H9 (cell line): ENCODE results near the gene PHACTR4. TPM values are rescaled to one million over a fixed set of nuclear protein-coding genes. Genes with fewer than 3 reads are reported as not detected.

Experiments used
- DNase-seq: peaks from one replicate; pipeline ENCODE4 v3.0.0-alpha.2; 2017
- H2AFZ ChIP-seq: one replicate; pipeline ENCODE4 v1.6.1; 2013; ENCODE audit warnings: mild to moderate bottlenecking, low read length, control low read depth, moderate library complexity
- H2AK5ac ChIP-seq: 2 replicates; pipeline ENCODE4 v1.6.1; 2013; ENCODE audit warnings: low read length, control low read depth, mixed read lengths; ENCODE audit not compliant: insufficient read length
- H2BK120ac ChIP-seq: one replicate; pipeline ENCODE4 v1.6.1; 2013; ENCODE audit warnings: low read depth, mild to moderate bottlenecking, low read length, control low read depth, inconsistent platforms; ENCODE audit not compliant: poor library complexity, severe bottlenecking
- H2BK12ac ChIP-seq: 2 replicates; pipeline ENCODE4 v1.6.1; 2013; ENCODE audit warnings: low read length, control low read depth, mixed read lengths, low read depth; ENCODE audit not compliant: insufficient read length
- H2BK15ac ChIP-seq: 2 replicates; pipeline ENCODE4 v1.6.1; 2013; ENCODE audit warnings: low read depth, low read length, control low read depth
- H2BK20ac ChIP-seq: one replicate; pipeline ENCODE4 v1.6.1; 2013; ENCODE audit warnings: low read depth, mild to moderate bottlenecking, low read length, control low read depth, inconsistent platforms; ENCODE audit not compliant: poor library complexity, severe bottlenecking
- H2BK5ac ChIP-seq: 2 replicates; pipeline ENCODE4 v1.6.1; 2013; ENCODE audit warnings: low read length, control low read depth, mixed read lengths; ENCODE audit not compliant: insufficient read length
- H3K14ac ChIP-seq: 2 replicates; pipeline ENCODE4 v1.6.1; 2013; ENCODE audit warnings: low read length, control low read depth; ENCODE audit not compliant: insufficient read depth
- H3K18ac ChIP-seq: 2 replicates; pipeline ENCODE4 v1.6.1; 2013; ENCODE audit warnings: low read depth, mild to moderate bottlenecking, mixed read lengths, low read length, control low read depth; ENCODE audit not compliant: insufficient read length
- H3K23ac ChIP-seq: 2 replicates; pipeline ENCODE4 v1.6.1; 2013; ENCODE audit warnings: low read length, control low read depth, mixed read lengths, low read depth; ENCODE audit not compliant: insufficient read length
- H3K23me2 ChIP-seq: 2 replicates; pipeline ENCODE4 v1.6.1; 2013; ENCODE audit warnings: low read depth, mild to moderate bottlenecking, mixed read lengths, low read length, control low read depth; ENCODE audit not compliant: insufficient read length, poor library complexity, severe bottlenecking
- H3K27ac ChIP-seq: 2 replicates; pipeline ENCODE4 v1.5.1; 2013; ENCODE audit warnings: low read length, control low read depth, mixed read lengths, low read depth; ENCODE audit not compliant: insufficient read length
- H3K27me3 ChIP-seq: 2 replicates; pipeline ENCODE4 v1.6.1; 2013; ENCODE audit warnings: low read length, control low read depth, inconsistent platforms; ENCODE audit not compliant: insufficient read depth
- H3K4ac ChIP-seq: 2 replicates; pipeline ENCODE4 v1.6.1; 2013; ENCODE audit warnings: low read depth, mild to moderate bottlenecking, control low read depth, inconsistent platforms, low read length, moderate library complexity
- H3K4me1 ChIP-seq: 2 replicates; pipeline ENCODE4 v1.6.1; 2013; ENCODE audit warnings: low read length, control low read depth, inconsistent platforms; ENCODE audit not compliant: insufficient read depth
- H3K4me2 ChIP-seq: 2 replicates; pipeline ENCODE4 v1.6.1; 2013; ENCODE audit warnings: low read length, control low read depth, mixed read lengths; ENCODE audit not compliant: insufficient read length, insufficient read depth
- H3K56ac ChIP-seq: 2 replicates; pipeline ENCODE4 v1.6.1; 2013; ENCODE audit warnings: low read depth, mild to moderate bottlenecking, mixed read lengths, low read length, control low read depth; ENCODE audit not compliant: insufficient read length
- H3K79me1 ChIP-seq: 2 replicates; pipeline ENCODE4 v1.6.1; 2013; ENCODE audit warnings: low read depth, mild to moderate bottlenecking, moderate library complexity, low read length, control low read depth, inconsistent platforms; ENCODE audit not compliant: insufficient read depth, poor library complexity, severe bottlenecking
- H3K79me2 ChIP-seq: 2 replicates; pipeline ENCODE4 v1.6.1; 2013; ENCODE audit warnings: low read length, control low read depth, inconsistent platforms; ENCODE audit not compliant: insufficient read depth
- H3K9ac ChIP-seq: 2 replicates; pipeline ENCODE4 v1.6.1; 2013; ENCODE audit warnings: low read length, control low read depth, mixed read lengths; ENCODE audit not compliant: insufficient read length; ENCODE audit errors: extremely low read depth
- H3K9me3 ChIP-seq: one replicate; pipeline ENCODE4 v1.6.1; 2013; ENCODE audit warnings: low read depth, low read length, inconsistent platforms; ENCODE audit not compliant: control insufficient read depth
- H3T11ph ChIP-seq: one replicate; pipeline ENCODE4 v1.6.1; 2013; ENCODE audit warnings: mild to moderate bottlenecking, low read length, control low read depth, inconsistent platforms
- H4K20me1 ChIP-seq: one replicate; pipeline ENCODE4 v1.6.1; 2013; ENCODE audit not compliant: control insufficient read depth, insufficient read length, insufficient read depth
- H4K5ac ChIP-seq: 2 replicates; pipeline ENCODE4 v1.6.1; 2013; ENCODE audit warnings: low read depth, mild to moderate bottlenecking, mixed read lengths, low read length, control low read depth; ENCODE audit not compliant: insufficient read length
- H4K8ac ChIP-seq: replicated peaks from 2 replicates; pipeline ENCODE4 v1.6.1; 2013; ENCODE audit warnings: low read length, control low read depth, mixed read lengths, low read depth; ENCODE audit not compliant: insufficient read length
- H4K91ac ChIP-seq: 2 replicates; pipeline ENCODE4 v1.6.1; 2013; ENCODE audit warnings: low read depth, mild to moderate bottlenecking, moderate library complexity, mixed read lengths, low read length, control low read depth; ENCODE audit not compliant: insufficient read length
- H3K27ac Mint-ChIP-seq, 3 experiments: 2 replicates in 2 of 3; 3 replicates in 1 of 3; pipeline ENCODE4 v1.8.0; 2020 to 2021; ENCODE audit warnings: mixed read lengths in 3 of 3, mild to moderate bottlenecking in 1 of 3, moderate library complexity in 1 of 3
- H3K27me3 Mint-ChIP-seq: 2 replicates; pipeline ENCODE4 v1.8.0; 2021; ENCODE audit warnings: low read depth, mild to moderate bottlenecking, moderate library complexity, mixed read lengths
- H3K36me3 Mint-ChIP-seq, 3 experiments: 2 replicates in 2 of 3; 3 replicates in 1 of 3; pipeline ENCODE4 v1.8.0; 2020 to 2021; ENCODE audit warnings: low read depth in 3 of 3, mixed read lengths in 3 of 3; ENCODE audit not compliant: insufficient read depth in 1 of 3
- H3K4me1 Mint-ChIP-seq, 2 experiments: 2 replicates each; pipeline ENCODE4 v1.8.0; 2020; ENCODE audit warnings: mixed read lengths in 2 of 2
- H3K4me3 Mint-ChIP-seq, 2 experiments: 2 replicates in 1 of 2; 3 replicates in 1 of 2; pipeline ENCODE4 v1.8.0; 2020 to 2021; ENCODE audit warnings: mild to moderate bottlenecking in 2 of 2, mixed read lengths in 2 of 2, moderate library complexity in 1 of 2
- H3K9me3 Mint-ChIP-seq, 2 experiments: 2 replicates in 1 of 2; 3 replicates in 1 of 2; pipeline ENCODE4 v1.8.0; 2020; ENCODE audit warnings: mild to moderate bottlenecking in 2 of 2, mixed read lengths in 2 of 2, moderate library complexity in 1 of 2
- CTCF ChIP-seq: fragments of 200-600 bp; sonication (generic); conservative IDR thresholded peaks from 3 replicates; pipeline ENCODE4 v1.8.0; 2021; ENCODE audit warnings: antibody characterized with exemption, mild to moderate bottlenecking
- WGBS: extraction: QIAGEN DNeasy Blood & Tissue Kit; methylation state at CpG from one replicate; pipeline ENCODE4 v1.1.7; 2013; ENCODE audit warnings: missing lambda C conversion rate, low lambda C conversion rate, mixed read lengths; ENCODE audit not compliant: insufficient read length; ENCODE audit errors: extremely low coverage; 5-methylcytosine and 5-hydroxymethylcytosine counted together
- total RNA-seq: library from RNA; stranded (reverse); gene quantifications from 2 replicates; pipeline ENCODE4 v1.2.1, GENCODE V29; 2021

PHACTR4 gene
- total RNA-seq, 1 experiment from 2014 or later, result 54.0 TPM

GRCh38 chr1:28450561-28450960, 81.0 kb downstream of the PHACTR4 start:
- Histone ChIP-seq H3K9ac (no peak overlapping the region), H2AFZ (no peak overlapping the region), H3K4ac (no peak overlapping the region), H4K91ac (no peak overlapping the region), H3K23ac (no peak overlapping the region), H3K79me1 (no peaks in the 10 kb centered on the region), H2BK20ac (no peak overlapping the region), H3K79me2 (no peaks in the 10 kb centered on the region), H3K56ac (no peak overlapping the region), H4K20me1 (no peaks in the 10 kb centered on the region), H3K4me2 (no peak overlapping the region), H3K27me3 (no peaks in the 10 kb centered on the region), H2BK12ac (no peak overlapping the region), H3K27ac (no peak overlapping the region), H3T11ph (no peak overlapping the region), H3K4me1 (no peaks in the 10 kb centered on the region), H2BK5ac (no peak overlapping the region), H4K8ac (no peak overlapping the region), H3K14ac (no peak overlapping the region), H3K23me2 (no peaks in the 10 kb centered on the region), H2BK15ac (no peak overlapping the region), H2AK5ac (no peak overlapping the region), H3K9me3 (no peaks in the 10 kb centered on the region), H3K18ac (no peak overlapping the region), H2BK120ac (no peak overlapping the region), H4K5ac (no peak overlapping the region)
- no peak overlapping the region for H3K4me3 Mint-ChIP-seq
- H3K27me3 Mint-ChIP-seq, result no peaks in the 10 kb centered on the region
- H3K36me3 Mint-ChIP-seq, result peaks cover 2 to 10% (median 6%) of the 10 kb centered on the region in 3 experiments; a peak in 4 of 7 replicates
- no peak for TF ChIP-seq CTCF
- no peaks in the 10 kb centered on the region for H3K9me3 Mint-ChIP-seq
- peak overlapping the region in 2 of 3 experiments; percentile 53 to 61; a peak in 3 of 7 replicates for H3K27ac Mint-ChIP-seq
- H3K4me1 Mint-ChIP-seq, result peaks cover 3% of the 10 kb centered on the region in 2 experiments
- DNase-seq, result no peak
- no CpG with 5 or more reads among the region's 5 CpGs for WGBS
